ENCODE data around the gene IFNA6.

DNA sequence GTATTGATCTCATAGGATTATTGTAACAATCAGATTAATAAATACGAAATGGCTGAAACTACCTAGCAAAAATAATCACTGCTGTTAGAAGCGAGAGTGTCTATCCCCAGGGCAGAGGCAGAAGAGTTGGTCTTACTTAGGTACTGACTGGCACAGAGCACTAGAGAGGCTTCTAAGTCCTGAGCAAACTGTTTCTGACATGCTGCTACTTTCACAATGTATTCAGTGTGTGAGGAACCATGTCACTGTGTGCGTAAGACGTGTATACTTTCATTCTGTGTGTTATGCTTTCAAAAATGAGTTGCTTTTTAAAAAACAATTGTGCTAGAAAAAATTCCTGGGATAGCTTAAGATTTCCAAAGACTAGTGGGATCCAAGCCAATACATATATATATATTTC is 10.0 kb downstream of the IFNA6 start:
- TF ChIP-seq, protein P1, sequence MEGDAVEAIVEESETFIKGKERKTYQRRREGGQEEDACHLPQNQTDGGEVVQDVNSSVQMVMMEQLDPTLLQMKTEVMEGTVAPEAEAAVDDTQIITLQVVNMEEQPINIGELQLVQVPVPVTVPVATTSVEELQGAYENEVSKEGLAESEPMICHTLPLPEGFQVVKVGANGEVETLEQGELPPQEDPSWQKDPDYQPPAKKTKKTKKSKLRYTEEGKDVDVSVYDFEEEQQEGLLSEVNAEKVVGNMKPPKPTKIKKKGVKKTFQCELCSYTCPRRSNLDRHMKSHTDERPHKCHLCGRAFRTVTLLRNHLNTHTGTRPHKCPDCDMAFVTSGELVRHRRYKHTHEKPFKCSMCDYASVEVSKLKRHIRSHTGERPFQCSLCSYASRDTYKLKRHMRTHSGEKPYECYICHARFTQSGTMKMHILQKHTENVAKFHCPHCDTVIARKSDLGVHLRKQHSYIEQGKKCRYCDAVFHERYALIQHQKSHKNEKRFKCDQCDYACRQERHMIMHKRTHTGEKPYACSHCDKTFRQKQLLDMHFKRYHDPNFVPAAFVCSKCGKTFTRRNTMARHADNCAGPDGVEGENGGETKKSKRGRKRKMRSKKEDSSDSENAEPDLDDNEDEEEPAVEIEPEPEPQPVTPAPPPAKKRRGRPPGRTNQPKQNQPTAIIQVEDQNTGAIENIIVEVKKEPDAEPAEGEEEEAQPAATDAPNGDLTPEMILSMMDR (IDR thresholded peaks at IDR 0.05), result no peak
- no peak for TF ChIP-seq POLR2A (IDR thresholded peaks at IDR 0.05)
- TF ChIP-seq POLR2AphosphoS5 (IDR thresholded peaks at IDR 0.05), result no peak

Data from prostate gland (tissue), 2 donors.